Right renal cortex interstitium (tissue), 3 donors: ENCODE measurements around the gene MINDY4. TPM values are rescaled to one million over a fixed set of nuclear protein-coding genes. Genes with fewer than 3 reads are reported as not detected.

Source experiments
- DNase-seq, 3 donors: peaks; one replicate each; pipeline ENCODE4 v3.0.0-alpha.2; 2013; ENCODE audit warnings: low read depth in 3 of 3, low spot score in 2 of 3
- polyA plus RNA-seq, 3 donors: library from polyadenylated mRNA; unstranded; fragments of 120-200 nt; gene quantifications; one replicate each; pipeline ENCODE4 v1.2.1, GENCODE V29; 2013; ENCODE audit not compliant: insufficient read length in 3 of 3

Gene MINDY4
- polyA plus RNA-seq, 3 donors, result 10.7 to 11.4 (median 10.8) TPM

DNA sequence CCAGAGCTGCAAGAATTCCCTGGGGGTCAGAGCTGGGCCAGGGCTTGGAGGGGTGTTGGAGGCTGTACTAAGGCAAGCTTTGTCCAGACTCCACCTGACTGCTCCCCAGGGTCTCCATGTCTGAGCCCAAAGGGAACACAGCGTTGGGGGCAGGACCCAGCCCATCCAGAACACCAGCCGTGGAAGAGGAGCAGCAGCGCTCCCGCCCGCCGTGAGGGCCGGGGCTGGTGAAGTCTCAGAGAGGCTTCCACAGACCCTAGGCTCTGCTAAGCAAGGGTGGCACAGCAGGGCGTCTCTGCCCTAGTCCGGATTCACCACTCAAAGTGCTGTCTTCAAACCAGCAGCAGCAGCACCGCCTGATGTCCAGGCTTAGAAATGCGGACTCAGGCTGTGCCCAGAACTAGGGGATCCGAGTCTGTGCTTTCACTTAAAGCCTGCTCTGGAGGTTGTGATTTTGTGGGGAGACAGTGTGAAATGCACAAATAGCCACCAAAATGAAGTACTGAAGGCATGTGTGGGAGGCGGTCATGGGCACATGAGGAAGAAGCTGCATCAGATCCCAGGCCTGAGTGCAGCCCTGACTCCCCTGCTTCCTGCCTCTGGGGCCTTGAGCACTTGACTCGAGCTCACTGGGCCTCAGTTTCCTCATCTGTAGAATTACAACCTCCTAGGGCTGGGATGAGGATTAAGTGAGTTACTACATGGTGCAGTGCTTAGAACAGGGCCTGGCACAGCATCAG, 123.8 kb downstream of the MINDY4 start:
- DNase-seq, result no peak

DNA sequence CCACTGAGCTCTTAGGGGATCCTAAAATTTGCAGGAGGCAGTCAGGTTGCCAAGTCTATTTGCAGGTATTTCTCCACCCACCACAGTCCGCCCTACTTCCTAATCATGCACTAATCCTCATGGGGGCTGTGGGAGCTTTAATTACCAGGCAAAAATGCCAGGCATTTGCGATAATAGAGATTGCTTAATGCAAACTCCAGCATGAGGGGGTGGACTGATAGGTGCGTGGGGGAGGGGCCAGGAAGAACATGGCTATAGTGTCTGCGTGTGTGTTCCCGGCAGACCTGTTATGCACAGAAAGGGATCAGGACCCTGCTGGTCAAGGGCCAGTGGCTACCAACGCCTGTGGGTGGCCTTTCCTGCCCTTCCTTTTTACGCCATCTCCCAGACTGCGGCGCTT, 124.8 kb downstream of the MINDY4 start:
- DNase-seq, result no peak

DNA sequence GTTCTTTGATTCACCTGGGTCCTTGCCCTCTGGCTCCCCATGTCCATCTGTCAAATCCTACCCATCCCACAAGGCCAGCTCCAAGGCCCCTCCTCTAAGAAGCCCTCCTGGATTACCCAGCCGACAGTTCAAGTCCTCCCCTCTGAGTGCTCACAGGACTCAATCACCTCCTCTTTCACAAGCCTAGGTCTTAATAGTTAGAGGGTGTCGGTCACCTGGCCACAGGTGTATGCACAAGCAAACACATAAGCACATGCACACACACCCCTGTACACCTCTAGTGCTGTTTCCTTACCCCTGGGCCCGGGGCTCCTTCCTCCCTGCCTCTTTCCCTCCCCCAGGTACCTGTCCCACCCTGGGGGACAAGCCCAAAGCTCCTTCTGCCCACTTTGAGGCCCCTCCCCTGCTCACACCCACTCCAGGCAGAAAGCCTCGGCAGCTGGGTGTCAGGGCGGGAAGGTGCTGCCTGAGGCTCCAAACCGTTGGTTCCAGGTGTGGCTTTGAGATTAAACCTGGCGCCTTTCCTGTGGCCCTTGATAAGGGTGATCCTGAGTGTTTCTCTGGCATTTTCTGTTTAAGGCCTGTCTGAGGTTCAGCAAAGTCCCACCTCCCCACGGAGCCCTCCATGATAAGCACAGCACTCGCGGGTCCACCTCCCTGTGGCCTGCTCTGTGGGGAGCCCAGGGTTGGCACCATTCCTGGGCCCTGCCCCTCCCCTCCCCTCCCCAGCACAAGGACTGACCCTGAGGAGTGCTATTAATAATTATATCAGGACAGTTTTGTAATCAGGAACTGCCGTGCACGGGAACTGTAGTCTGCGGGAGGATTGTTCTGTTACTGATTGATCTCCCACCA, 125.8 kb downstream of the MINDY4 start:
- DNase-seq, result no peak

DNA sequence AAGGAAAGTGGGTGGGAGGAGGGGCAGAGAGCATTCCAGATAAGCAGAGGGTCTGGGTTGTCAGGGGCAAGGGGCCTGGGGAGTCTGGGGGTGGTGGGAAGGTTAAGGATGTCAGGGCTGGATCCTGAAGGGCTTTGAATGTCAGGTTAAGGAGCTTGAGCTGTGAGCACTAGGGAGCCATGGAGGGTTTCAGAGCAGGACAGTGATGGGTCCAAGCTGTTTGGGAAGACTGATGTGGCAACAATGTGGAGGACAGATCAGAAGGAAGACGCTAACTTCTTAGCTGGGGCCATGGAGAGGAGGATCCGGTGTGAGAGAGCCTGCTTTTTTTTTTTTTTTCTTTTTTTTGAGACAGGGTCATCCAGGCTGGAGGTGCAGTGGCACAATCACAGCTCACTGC, 126.6 kb downstream of the MINDY4 start:
- DNase-seq, result no peak

- DNase-seq, result no peak
These were observed 127.2 kb downstream of the MINDY4 start for GRCh38 chr7:30898411-30898810.

DNA sequence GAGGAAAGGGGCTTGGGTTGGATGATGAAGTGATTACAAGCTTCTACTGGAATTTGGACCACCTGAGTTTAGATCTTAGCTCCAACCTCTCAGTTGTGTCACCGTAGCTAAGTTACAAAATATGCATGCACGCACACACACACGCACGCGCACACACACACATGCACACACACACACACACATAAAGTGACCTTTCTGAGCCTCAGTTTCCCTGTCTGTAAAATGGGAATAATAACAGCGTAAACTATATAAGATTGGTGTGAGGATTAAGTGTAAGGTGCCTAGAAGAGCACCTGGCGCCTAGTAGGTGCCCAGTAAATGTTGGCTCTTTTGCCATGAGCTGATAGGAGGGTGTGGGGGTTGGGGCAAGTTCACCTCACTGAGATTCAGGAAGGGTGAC, 127.8 kb downstream of the MINDY4 start:
- DNase-seq, result no peak

DNA sequence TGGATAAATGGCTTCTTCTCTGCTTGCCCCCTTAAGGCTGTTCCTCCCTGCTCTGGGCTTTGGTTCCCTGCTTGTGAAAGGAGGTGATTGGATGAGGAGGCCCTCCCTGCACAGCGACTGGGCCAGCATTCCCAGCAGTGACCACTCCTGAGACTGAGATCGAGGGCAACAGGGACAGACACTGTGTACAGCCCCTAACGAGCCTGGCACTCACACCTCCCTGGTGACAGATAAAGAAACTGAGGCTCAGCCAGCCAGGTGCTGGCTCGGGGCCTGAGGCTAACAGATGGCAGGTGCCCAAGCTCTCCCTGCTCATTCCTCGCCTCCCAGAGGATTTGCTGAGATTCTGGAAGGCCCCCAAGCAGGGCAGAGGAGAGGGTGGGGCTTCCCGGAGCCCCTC, 128.4 kb downstream of the MINDY4 start:
- no peak for DNase-seq

GRCh38 chr7:30900053-30900452, 128.8 kb downstream of the MINDY4 start:
- no peak for DNase-seq

DNA sequence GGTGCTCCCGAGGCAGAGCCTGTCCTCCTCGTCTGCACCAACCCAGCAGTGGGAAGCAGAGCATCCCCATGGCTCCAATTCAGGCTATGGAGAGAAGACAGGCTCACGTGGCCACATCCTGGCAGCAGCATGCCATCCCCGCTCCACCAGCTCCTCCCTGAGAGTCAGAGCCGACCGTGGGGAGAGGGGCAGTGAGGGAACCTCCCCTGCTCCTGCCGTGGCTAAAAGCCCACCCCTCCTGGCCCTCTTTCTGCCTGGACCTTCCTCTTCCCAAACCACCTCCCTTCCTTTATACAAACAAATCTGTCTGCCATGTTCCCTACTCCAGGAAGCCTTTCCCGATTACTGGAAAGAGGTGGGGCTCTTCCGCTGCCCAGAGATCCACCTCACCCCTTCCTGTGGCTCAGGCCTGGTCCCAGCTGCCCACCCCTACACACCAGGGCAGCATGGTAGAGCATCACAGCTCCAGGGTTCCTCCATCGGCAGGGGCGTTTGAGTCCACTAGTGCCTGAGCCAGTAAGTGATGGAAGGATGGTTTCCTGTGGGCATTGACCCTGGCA, 129.7 kb downstream of the MINDY4 start:
- no peak for DNase-seq

DNA sequence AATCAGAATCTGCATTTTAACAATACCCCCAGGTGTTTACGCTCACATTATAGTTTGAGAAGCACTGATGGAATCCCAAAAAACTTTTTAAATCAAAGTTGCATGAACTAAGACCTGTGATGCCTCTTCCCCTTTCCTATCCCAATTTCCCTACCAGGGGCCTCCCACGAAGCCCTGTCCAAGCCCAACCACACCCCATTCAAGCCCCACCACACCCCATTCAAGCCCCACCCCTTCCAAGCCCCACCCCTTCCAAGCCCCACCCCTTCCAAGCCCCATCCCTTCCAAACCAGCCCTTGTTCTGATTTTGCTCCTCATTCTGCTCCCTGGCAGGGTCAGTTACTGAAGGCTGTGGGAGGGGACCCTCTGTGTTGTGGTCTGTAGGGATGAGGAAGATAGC, 130.6 kb downstream of the MINDY4 start:
- DNase-seq, result no peak

GRCh38 chr7:30902466-30902865, 131.2 kb downstream of the MINDY4 start:
- DNase-seq, result no peak

DNA sequence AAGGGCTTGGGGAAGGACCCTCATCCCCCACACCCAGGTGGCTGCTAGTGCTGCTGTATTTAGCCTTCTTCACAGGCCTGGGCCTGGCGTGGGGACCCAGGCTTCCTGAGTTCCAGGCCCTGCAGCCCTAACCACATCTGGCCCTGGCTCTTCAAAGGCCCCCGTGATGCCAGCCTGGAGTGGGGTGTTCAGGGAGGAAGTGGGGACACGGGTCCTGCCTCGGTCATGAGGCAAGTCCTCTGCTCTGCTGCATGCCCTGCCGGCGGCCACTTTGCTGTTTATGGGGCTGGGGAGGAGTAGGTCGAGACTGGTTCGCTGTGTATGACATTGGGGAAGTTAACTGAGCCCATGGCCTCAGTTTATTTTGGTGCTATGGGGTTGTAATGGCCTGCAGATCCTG, 131.9 kb downstream of the MINDY4 start:
- no peak for DNase-seq

DNA sequence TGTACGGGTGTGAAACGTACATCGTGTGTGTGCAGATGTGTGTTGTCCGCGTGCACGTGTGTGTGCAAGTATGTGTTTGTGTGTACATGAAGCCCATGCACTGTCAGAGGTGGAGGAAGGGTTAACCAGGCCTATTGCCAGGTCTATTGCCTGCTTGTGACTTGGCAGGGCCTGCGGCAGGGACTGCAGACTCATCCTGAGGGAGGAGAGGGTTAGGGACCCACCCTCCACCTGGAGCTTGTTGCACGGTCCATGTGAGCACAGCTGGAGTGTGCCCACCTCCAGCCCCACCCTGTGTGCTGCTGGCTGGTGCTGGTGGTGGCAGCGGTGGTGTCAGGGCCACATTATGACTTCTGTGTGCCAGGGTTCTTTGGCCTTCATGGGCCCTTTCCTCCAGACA, 133.3 kb downstream of the MINDY4 start:
- no peak for DNase-seq

GRCh38 chr7:30905078-30906012, 134.1 kb downstream of the MINDY4 start:
- no peak for DNase-seq

DNA sequence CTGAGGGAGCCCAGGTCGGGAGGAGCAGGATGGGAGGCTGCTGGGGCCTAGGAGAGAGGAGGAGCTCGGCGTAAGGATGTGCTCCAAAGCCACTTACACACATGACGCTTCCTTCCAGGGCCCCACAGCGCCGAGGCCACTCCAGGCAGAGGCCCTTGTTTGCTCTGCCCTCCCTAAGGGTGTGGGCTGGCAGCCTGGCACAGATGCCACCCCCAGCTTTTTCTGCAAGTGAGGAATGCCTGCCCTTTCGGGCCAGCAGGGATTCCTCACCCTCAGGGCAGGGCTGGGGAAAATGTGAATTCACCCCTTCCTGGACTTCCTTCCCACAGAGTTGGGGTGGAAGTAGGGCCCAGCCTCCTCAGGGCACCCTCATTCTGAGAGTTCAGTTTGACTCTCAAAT, 134.8 kb downstream of the MINDY4 start:
- no peak for DNase-seq

GRCh38 chr7:30906515-30907240, 135.5 kb downstream of the MINDY4 start:
- DNase-seq, result no peak

DNA sequence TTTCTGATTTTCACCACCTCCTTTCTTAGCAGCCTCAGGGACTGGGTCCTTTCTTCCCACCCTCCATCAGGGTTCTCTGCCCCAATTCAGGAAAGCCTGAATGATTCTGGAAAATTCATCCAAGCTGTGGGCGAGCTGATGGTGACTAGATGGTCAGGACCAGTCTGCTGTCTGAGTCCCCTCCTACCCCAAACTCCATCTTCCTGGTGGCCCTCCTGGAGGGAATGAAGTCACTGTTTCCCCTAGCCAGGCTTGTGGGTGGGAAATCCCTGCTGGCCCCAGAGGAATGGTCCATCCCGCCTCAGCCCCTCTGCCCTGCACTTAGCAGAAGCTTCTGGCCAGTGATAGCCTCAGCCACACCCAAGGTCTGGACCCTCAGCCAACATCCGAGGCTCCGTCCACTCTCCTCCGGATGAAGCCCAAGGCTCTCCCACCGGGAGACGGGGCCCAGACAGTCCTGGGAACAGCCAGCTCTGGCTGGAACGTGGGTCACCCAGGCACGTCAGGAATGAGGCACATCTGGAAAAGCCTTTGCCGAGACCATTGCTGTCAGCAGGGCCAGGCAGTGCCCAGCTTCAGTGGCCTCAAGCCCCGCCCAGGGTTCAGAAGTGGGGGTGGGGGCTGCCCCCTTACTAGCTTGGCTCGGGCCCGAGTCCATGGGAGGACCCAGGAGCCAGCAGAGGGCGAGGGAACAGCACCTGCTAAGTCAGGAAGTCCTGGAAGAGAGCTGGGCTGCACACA, 136.5 kb downstream of the MINDY4 start:
- DNase-seq, result no peak

- DNase-seq, result no peak
These were observed 137.5 kb downstream of the MINDY4 start for GRCh38 chr7:30908681-30909080.

GRCh38 chr7:30909431-30909830, 138.2 kb downstream of the MINDY4 start:
- DNase-seq, result no peak
